ENCODE measurements around the gene KCNIP1.

DNA sequence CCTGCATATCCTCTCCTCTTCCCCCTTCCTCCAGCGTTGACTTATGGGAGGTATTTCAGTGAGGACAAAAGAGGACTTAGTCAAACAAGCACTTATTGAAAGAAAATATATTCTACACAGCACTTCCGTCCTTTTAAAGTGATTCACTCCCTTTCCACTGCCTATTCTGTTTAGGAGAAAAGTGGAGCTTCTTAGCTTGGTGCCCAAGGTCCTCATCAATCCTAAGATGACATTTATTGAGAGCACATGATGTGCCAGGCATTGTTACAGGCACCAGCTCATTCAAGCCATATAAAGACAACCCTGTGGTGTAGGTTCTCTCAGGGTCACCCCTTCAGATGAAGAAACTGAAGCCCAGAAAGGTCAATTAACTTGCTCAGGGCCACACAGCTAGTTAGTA lies 95.9 kb downstream of the KCNIP1 start:
- TF ChIP-seq, protein P1, sequence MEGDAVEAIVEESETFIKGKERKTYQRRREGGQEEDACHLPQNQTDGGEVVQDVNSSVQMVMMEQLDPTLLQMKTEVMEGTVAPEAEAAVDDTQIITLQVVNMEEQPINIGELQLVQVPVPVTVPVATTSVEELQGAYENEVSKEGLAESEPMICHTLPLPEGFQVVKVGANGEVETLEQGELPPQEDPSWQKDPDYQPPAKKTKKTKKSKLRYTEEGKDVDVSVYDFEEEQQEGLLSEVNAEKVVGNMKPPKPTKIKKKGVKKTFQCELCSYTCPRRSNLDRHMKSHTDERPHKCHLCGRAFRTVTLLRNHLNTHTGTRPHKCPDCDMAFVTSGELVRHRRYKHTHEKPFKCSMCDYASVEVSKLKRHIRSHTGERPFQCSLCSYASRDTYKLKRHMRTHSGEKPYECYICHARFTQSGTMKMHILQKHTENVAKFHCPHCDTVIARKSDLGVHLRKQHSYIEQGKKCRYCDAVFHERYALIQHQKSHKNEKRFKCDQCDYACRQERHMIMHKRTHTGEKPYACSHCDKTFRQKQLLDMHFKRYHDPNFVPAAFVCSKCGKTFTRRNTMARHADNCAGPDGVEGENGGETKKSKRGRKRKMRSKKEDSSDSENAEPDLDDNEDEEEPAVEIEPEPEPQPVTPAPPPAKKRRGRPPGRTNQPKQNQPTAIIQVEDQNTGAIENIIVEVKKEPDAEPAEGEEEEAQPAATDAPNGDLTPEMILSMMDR (IDR thresholded peaks at IDR 0.05), result no peak
- TF ChIP-seq POLR2A (IDR thresholded peaks at IDR 0.05), result no peak

Data from heart left ventricle (tissue), 13 donors.